Neuronal stem cell (in vitro differentiated cells): ENCODE data around the gene PC.
A peak's percentile ranks its signal among the peaks of the same experiment; 100 is the strongest.

Experiments used
- DNase-seq: peaks from one replicate; pipeline ENCODE4 v3.0.0-alpha.2; 2013; ENCODE audit warnings: low spot score
- H2AFZ ChIP-seq: one replicate; pipeline ENCODE4 v1.6.1; 2013; ENCODE audit warnings: mild to moderate bottlenecking, low read length, inconsistent platforms
- H2AK5ac ChIP-seq: 2 replicates; pipeline ENCODE4 v1.6.1; 2013; ENCODE audit warnings: low read depth, mild to moderate bottlenecking, inconsistent platforms, low read length, moderate library complexity, mixed read lengths
- H2BK120ac ChIP-seq: 2 replicates; pipeline ENCODE4 v1.6.1; 2013; ENCODE audit warnings: low read depth, mild to moderate bottlenecking, inconsistent platforms, low read length, moderate library complexity, mixed read lengths
- H2BK12ac ChIP-seq: one replicate; pipeline ENCODE4 v1.6.1; 2013; ENCODE audit warnings: low read length, inconsistent platforms
- H2BK15ac ChIP-seq: 2 replicates; pipeline ENCODE4 v1.6.1; 2013; ENCODE audit warnings: mild to moderate bottlenecking, low read length, inconsistent platforms, mixed read lengths
- H2BK5ac ChIP-seq: one replicate; pipeline ENCODE4 v1.6.1; 2013; ENCODE audit warnings: inconsistent platforms, mild to moderate bottlenecking, low read length, moderate library complexity
- H3K14ac ChIP-seq: one replicate; pipeline ENCODE4 v1.6.1; 2013; ENCODE audit warnings: low read length, inconsistent platforms
- H3K18ac ChIP-seq: 2 replicates; pipeline ENCODE4 v1.6.1; 2013; ENCODE audit warnings: low read length, inconsistent platforms
- H3K23ac ChIP-seq: 2 replicates; pipeline ENCODE4 v1.6.1; 2013; ENCODE audit warnings: low read depth, mild to moderate bottlenecking, mixed read lengths, low read length, inconsistent platforms; ENCODE audit not compliant: poor library complexity
- H3K27ac ChIP-seq: replicated peaks from 3 replicates; pipeline ENCODE4 v1.5.1; 2013; ENCODE audit warnings: low read length, inconsistent platforms
- H3K27me3 ChIP-seq, 3 experiments: 2 replicates each; pipeline ENCODE4 v1.6.1; 2013; ENCODE audit warnings: low read length in 3 of 3, mild to moderate bottlenecking in 2 of 3, inconsistent platforms in 1 of 3, low read depth in 1 of 3, mixed read lengths in 1 of 3, moderate library complexity in 1 of 3; ENCODE audit not compliant: control insufficient read depth in 3 of 3, insufficient read depth in 3 of 3
- H3K36me3 ChIP-seq, 2 donors: replicated peaks in 1 of 2; 2 replicates each; pipeline ENCODE4 v1.6.1; 2013; ENCODE audit warnings: low read length in 2 of 2; ENCODE audit not compliant: control insufficient read depth in 2 of 2, insufficient read depth in 2 of 2
- H3K4ac ChIP-seq: 2 replicates; pipeline ENCODE4 v1.6.1; 2013; ENCODE audit warnings: inconsistent platforms, mild to moderate bottlenecking, low read length, moderate library complexity
- H3K4me1 ChIP-seq, 2 donors: 1 replicate in 1 of 2; 2 replicates in 1 of 2; pipeline ENCODE4 v1.6.1; 2013; ENCODE audit warnings: low read length in 2 of 2, low read depth in 1 of 2; ENCODE audit not compliant: control insufficient read depth in 2 of 2, insufficient read depth in 1 of 2
- H3K4me2 ChIP-seq: one replicate; pipeline ENCODE4 v1.6.1; 2013; ENCODE audit warnings: mild to moderate bottlenecking, low read length, inconsistent platforms; ENCODE audit not compliant: insufficient read depth, poor library complexity, severe bottlenecking
- H3K4me3 ChIP-seq, 2 donors: 2 replicates each; pipeline ENCODE4 v1.5.1; 2013; ENCODE audit warnings: low read length in 2 of 2, mild to moderate bottlenecking in 2 of 2, inconsistent platforms in 1 of 2, moderate library complexity in 1 of 2
- H3K79me1 ChIP-seq: one replicate; pipeline ENCODE4 v1.6.1; 2013; ENCODE audit warnings: low read depth, mild to moderate bottlenecking, inconsistent platforms, low read length, moderate library complexity
- H3K9ac ChIP-seq: one replicate; pipeline ENCODE4 v1.6.1; 2013; ENCODE audit warnings: mild to moderate bottlenecking, low read depth, low read length, inconsistent platforms; ENCODE audit not compliant: poor library complexity
- H3K9me3 ChIP-seq, 2 donors: replicated peaks in 1 of 2; 2 replicates each; pipeline versions ENCODE3 to v1.6.1; 2013; ENCODE audit warnings: low read length in 2 of 2, mild to moderate bottlenecking in 2 of 2, inconsistent platforms in 1 of 2, low read depth in 1 of 2, mixed read lengths in 1 of 2, moderate library complexity in 1 of 2; ENCODE audit not compliant: control insufficient read depth in 2 of 2, insufficient read depth in 1 of 2
- H4K8ac ChIP-seq: one replicate; pipeline ENCODE4 v1.6.1; 2013; ENCODE audit warnings: low read depth, mild to moderate bottlenecking, inconsistent platforms, low read length, moderate library complexity
- H4K91ac ChIP-seq: one replicate; pipeline ENCODE4 v1.6.1; 2013; ENCODE audit warnings: low read length, low read depth, mild to moderate bottlenecking, inconsistent platforms; ENCODE audit not compliant: poor library complexity
- WGBS, 2 donors: extraction: QIAGEN DNeasy Blood & Tissue Kit; methylation state at CpG; one replicate each; pipeline ENCODE4 v1.1.7; 2013; ENCODE audit warnings: missing lambda C conversion rate in 2 of 2, mixed read lengths in 1 of 2; ENCODE audit not compliant: insufficient read length in 2 of 2, insufficient replicate concordance in 1 of 2; ENCODE audit errors: extremely low coverage in 2 of 2; 5-methylcytosine and 5-hydroxymethylcytosine counted together

The PC gene

DNA sequence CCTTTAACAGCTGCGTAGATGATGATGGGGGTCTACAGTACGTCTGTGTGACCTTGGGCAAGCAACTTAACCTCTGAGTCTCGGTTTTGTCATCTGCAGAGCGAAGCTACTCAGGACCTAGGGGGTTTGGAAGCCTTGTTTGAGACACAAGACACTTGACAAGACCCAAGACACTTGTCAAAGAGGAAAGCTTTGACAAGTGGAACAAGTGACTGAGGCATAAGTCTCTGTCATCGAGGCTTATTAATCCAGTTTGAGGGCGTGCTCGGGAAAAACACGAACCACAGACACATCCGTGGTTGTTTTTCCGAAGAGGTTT is 732 bp upstream of the PC start:
- Histone ChIP-seq H2BK12ac (no peak overlapping the region), H2BK5ac (no peak overlapping the region), H4K91ac (no peak overlapping the region), H3K4me3 (peak overlapping the region; percentile 78 to 87), H4K8ac (no peak overlapping the region), H2BK120ac (no peak overlapping the region), H3K27me3 (no peaks in the 10 kb centered on the region), H3K9ac (peak overlapping the region; percentile 53), H2BK15ac (no peak overlapping the region), H2AFZ (peak overlapping the region; percentile 93), H3K9me3 (no peaks in the 10 kb centered on the region), H3K4ac (no peak overlapping the region), H3K23ac (no peak overlapping the region), H3K4me2 (peak overlapping the region; percentile 83), H3K27ac (peak overlapping the region; percentile 28), H2AK5ac (no peak overlapping the region), H3K4me1 (peaks cover 5 to 9% of the 10 kb centered on the region in 2 donors), H3K79me1 (peaks cover 2% of the 10 kb centered on the region), H3K36me3 (no peaks in the 10 kb centered on the region), H3K14ac (no peak overlapping the region), H3K18ac (peak overlapping the region; percentile 33)
- DNase-seq, result no peak
- WGBS, 2 donors, result no CpG with 5 or more reads among the region's 10 CpGs

DNA sequence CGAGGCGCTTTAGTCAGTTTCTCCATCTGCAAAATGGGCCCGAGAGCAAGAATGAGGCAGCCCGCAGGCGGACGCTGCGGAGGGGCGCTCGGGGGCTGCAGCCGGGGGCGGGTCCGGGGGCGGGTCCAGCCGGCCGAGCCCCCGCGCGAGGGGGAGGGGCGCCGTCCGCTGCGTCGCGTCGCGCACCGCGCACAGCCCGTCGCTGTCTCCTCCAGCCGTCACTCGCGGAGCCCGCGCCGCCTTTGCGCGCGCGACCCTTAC is 282 bp downstream of the PC start:
- Histone ChIP-seq H3K9me3 (no peaks in the 10 kb centered on the region), H4K91ac (no peak overlapping the region), H3K4ac (no peak overlapping the region), H3K23ac (peak overlapping the region; percentile 74), H2AFZ (peak overlapping the region; percentile 99), H3K4me2 (peak overlapping the region; percentile 77), H3K4me3 (peak overlapping the region; percentile 87 to 99), H3K14ac (no peak overlapping the region), H3K9ac (peak overlapping the region; percentile 97), H2BK120ac (no peak overlapping the region), H3K27ac (peak overlapping the region; percentile 64), H3K18ac (peak overlapping the region; percentile 97), H3K27me3 (no peaks in the 10 kb centered on the region), H4K8ac (no peak overlapping the region), H2BK12ac (peak overlapping the region; percentile 99), H3K79me1 (peaks cover 2% of the 10 kb centered on the region), H3K36me3 (no peaks in the 10 kb centered on the region), H2BK5ac (no peak overlapping the region), H2BK15ac (no peak overlapping the region), H2AK5ac (no peak overlapping the region), H3K4me1 (peaks cover 5 to 9% of the 10 kb centered on the region in 2 donors)
- whole genome bisulfite sequencing, 2 donors, result no CpG with 5 or more reads among the region's 40 CpGs
- no peak for DNase-seq

DNA sequence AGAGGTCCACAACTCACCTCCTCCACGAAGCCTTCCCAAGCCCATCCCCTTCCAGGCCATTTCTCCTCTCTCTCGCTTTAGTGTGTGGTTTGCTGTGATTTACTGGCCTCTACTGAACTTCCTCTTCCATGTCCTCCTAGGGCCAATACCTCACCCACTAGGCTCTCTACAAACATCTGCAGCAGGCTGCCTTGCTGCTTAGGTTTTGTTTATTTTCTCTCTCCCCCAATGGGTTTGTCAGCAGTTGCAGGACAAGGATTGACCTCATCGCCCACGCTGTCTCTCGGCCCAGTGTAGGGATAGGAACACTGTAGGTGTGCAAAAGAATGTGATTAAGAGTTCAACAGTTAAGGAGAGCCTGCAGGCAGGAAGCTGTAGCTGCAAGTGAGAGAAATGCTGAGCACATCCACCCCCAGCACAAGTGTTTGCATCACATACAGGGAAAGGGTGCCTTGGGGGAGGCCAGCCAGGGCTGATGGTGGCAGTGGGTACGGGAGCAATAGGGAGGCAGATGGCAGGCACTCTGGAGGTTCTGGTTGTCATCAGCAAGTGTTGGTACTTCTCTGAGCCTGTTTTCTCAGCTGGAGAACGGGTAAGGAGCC is 1.4 kb downstream of the PC start:
- no peak overlapping the region for H2BK15ac ChIP-seq
- H3K23ac ChIP-seq, result no peak overlapping the region
- peaks cover 0 to 2% of the 10 kb centered on the region in 2 donors for H3K36me3 ChIP-seq
- H3K4me2 ChIP-seq, result no peak overlapping the region
- H3K14ac ChIP-seq, result no peak overlapping the region
- H2AK5ac ChIP-seq, result no peak overlapping the region
- no peak overlapping the region for H2BK120ac ChIP-seq
- H3K4ac ChIP-seq, result no peak overlapping the region
- peaks cover 2% of the 10 kb centered on the region for H3K79me1 ChIP-seq
- no peak overlapping the region for H3K9ac ChIP-seq
- H2BK5ac ChIP-seq, result no peak overlapping the region
- peak overlapping the region; percentile 99 for H2AFZ ChIP-seq
- no peak overlapping the region for H4K8ac ChIP-seq
- peaks cover 5 to 9% of the 10 kb centered on the region in 2 donors for H3K4me1 ChIP-seq
- H3K18ac ChIP-seq, result no peak overlapping the region
- H3K4me3 ChIP-seq, result no peak overlapping the region
- WGBS, 2 donors, result no CpG with 5 or more reads among the region's 7 CpGs
- no peak overlapping the region for H3K27ac ChIP-seq
- no peak overlapping the region for H4K91ac ChIP-seq
- no peaks in the 10 kb centered on the region for H3K27me3 ChIP-seq
- H3K9me3 ChIP-seq, result no peaks in the 10 kb centered on the region
- DNase-seq, result no peak
- no peak overlapping the region for H2BK12ac ChIP-seq

DNA sequence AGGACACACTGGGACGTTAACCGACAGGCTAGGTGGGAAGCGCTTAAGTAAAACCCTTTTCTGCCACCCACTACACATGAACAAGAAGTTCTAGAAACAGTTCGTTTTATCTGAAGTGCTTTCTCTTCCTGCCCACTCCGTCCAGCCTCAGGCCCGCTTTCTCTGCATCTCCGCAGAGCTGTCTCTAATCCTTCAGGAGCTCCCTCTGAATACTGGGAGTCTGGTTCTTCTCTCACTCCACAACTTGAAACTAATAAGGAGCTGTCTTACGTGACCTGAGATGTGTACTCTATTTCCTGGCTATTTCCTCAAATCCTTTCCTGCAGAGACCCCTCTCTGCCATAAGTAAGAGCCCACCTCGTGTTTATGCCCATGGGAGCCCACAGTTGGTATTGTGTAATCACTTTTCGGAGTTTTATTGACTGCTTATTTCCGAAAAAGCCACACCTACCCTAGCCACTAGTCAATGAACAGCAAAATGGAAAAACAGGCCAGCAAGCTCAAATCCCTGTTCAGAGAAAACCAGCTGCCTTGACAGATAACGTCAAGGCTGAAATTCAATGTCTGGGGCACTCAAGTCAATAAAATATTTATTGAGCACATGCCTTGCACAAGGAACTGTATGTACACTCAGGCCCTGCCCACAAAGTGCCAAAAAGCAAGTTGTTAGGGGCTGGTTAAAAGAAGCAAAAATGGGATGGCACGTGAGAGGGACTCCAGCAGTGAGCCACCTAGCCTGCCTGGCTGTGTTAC is 4.9 kb downstream of the PC start:
- no peaks in the 10 kb centered on the region for H3K9me3 ChIP-seq

More for the DNA sequence above, 4.9 kb downstream of the PC start:
- Histone ChIP-seq H3K18ac (no peak overlapping the region), H2BK15ac (no peak overlapping the region), H3K27me3 (no peaks in the 10 kb centered on the region), H2AK5ac (no peak overlapping the region), H2BK5ac (no peak overlapping the region), H4K8ac (no peak overlapping the region), H3K4me1 (peaks cover 2 to 3% of the 10 kb centered on the region in 2 donors), H2BK120ac (no peak overlapping the region), H3K4me3 (no peak overlapping the region), H3K79me1 (peaks cover 2% of the 10 kb centered on the region), H2AFZ (no peak overlapping the region), H3K14ac (no peak overlapping the region), H4K91ac (no peak overlapping the region), H3K27ac (no peak overlapping the region), H3K4me2 (no peak overlapping the region), H3K4ac (no peak overlapping the region), H3K9ac (no peak overlapping the region), H3K23ac (no peak overlapping the region), H3K36me3 (peaks cover 0 to 2% of the 10 kb centered on the region in 2 donors), H2BK12ac (no peak overlapping the region)
- no CpG with 5 or more reads among the region's 13 CpGs for WGBS, 2 donors
- no peak for DNase-seq
